Suprapubic skin (tissue), 4 donors: ENCODE results near the gene HNRNPA1. TPM values are rescaled to one million over a fixed set of nuclear protein-coding genes. Genes with fewer than 3 reads are reported as not detected.

ENCODE experiments used
- DNase-seq, 2 donors: peaks; one replicate each; pipeline ENCODE4 v3.0.0-alpha.2; 2019; ENCODE audit warnings: low spot score in 2 of 2
- H3K27ac ChIP-seq: fragments of 200-600 bp; sonication (generic); one replicate; pipeline ENCODE4 v1.5.1; 2019
- H3K27me3 ChIP-seq: fragments of 200-600 bp; sonication (generic); one replicate; pipeline ENCODE4 v1.5.1; 2019
- H3K36me3 ChIP-seq: fragments of 200-600 bp; sonication (generic); one replicate; pipeline ENCODE4 v1.5.1; 2019
- H3K4me1 ChIP-seq: fragments of 200-600 bp; sonication (generic); one replicate; pipeline ENCODE4 v1.5.1; 2019
- H3K4me3 ChIP-seq: fragments of 200-600 bp; sonication (generic); one replicate; pipeline ENCODE4 v1.5.1; 2019; ENCODE audit warnings: mild to moderate bottlenecking
- H3K9me3 ChIP-seq: fragments of 200-600 bp; sonication (generic); one replicate; pipeline ENCODE4 v1.5.1; 2019
- CTCF ChIP-seq, 2 donors: fragments of 200-600 bp in 1 of 2; fragments of 450-650 bp in 1 of 2; sonication (generic) in 1 of 2; IDR thresholded peaks; one replicate each; pipeline ENCODE4 v1.5.1; 2016 to 2019; ENCODE audit warnings: antibody characterized with exemption in 2 of 2, mild to moderate bottlenecking in 1 of 2, moderate library complexity in 1 of 2
- EP300 ChIP-seq: sonication (generic); formaldehyde crosslinking; IDR thresholded peaks from one replicate; pipeline ENCODE4 v1.6.1; 2017; ENCODE audit warnings: antibody characterized with exemption
- POLR2A ChIP-seq, 2 donors: fragments of 450-650 bp; IDR thresholded peaks; one replicate each; pipeline ENCODE4 v1.6.1; 2017; ENCODE audit warnings: antibody characterized with exemption in 2 of 2, mild to moderate bottlenecking in 2 of 2, moderate library complexity in 2 of 2
- POLR2AphosphoS5 ChIP-seq, 3 donors: sonication (generic); formaldehyde crosslinking; IDR thresholded peaks; one replicate each; pipeline ENCODE4 v1.6.1; 2017; ENCODE audit warnings: antibody characterized with exemption in 3 of 3
- WGBS: methylation state at CpG from one replicate; pipeline ENCODE4 v1.1.5; 2018; 5-methylcytosine and 5-hydroxymethylcytosine counted together
- total RNA-seq, 4 donors: library from RNA; depleted of rRNA; stranded (reverse); fragments of >200 nt; gene quantifications; one replicate each; pipeline ENCODE4 v1.1.0, GENCODE V29; 2016

HNRNPA1 gene
- total RNA-seq, 4 donors from 2014 or later = 331 to 613 (median 394) TPM

GRCh38 chr12:54287261-54288157 is 7.0 kb downstream of the HNRNPA1 start:
- H3K9me3 ChIP-seq = no peaks in the 10 kb centered on the region
- no peak overlapping the region for H3K4me3 ChIP-seq
- no peak for DNase-seq
- WGBS = 79% methylated on average over 8 of the region's 8 CpGs
- peaks cover 53% of the 10 kb centered on the region for H3K36me3 ChIP-seq
- H3K27me3 ChIP-seq = no peaks in the 10 kb centered on the region
- no peak overlapping the region for H3K27ac ChIP-seq
- H3K4me1 ChIP-seq = peaks cover 50% of the 10 kb centered on the region
- TF ChIP-seq EP300 = no peak
- TF ChIP-seq CTCF (IDR thresholded peaks at IDR 0.05) = no peak

- Histone ChIP-seq H3K36me3 (peaks cover 9% of the 10 kb centered on the region), H3K27ac (no peak overlapping the region), H3K27me3 (no peaks in the 10 kb centered on the region), H3K9me3 (no peaks in the 10 kb centered on the region), H3K4me3 (no peak overlapping the region), H3K4me1 (peaks cover 8% of the 10 kb centered on the region)
- no peak for DNase-seq
- 91% methylated on average over 15 of the region's 30 CpGs for WGBS
- TF ChIP-seq CTCF (IDR thresholded peaks at IDR 0.05) (no peak), POLR2A (IDR thresholded peaks at IDR 0.05) (no peak), EP300 (no peak), POLR2AphosphoS5 (IDR thresholded peaks at IDR 0.05) (no peak)
Measured at GRCh38 chr12:54292083-54292930, 11.8 kb downstream of the HNRNPA1 start.

- TF ChIP-seq EP300 (no peak), POLR2AphosphoS5 (IDR thresholded peaks at IDR 0.05) (no peak), CTCF (IDR thresholded peaks at IDR 0.05) (no peak), POLR2A (IDR thresholded peaks at IDR 0.05) (no peak)
- no peaks in the 10 kb centered on the region for H3K9me3 ChIP-seq
- 100% methylated on average over 1 of the region's 7 CpGs for WGBS
- no peak for DNase-seq
- peaks cover 5% of the 10 kb centered on the region for H3K4me1 ChIP-seq
- H3K4me3 ChIP-seq = no peak overlapping the region
- no peak overlapping the region for H3K27ac ChIP-seq
- peaks cover 3% of the 10 kb centered on the region for H3K36me3 ChIP-seq
- H3K27me3 ChIP-seq = no peaks in the 10 kb centered on the region
Measured at GRCh38 chr12:54292931-54293241, 12.4 kb downstream of the HNRNPA1 start.

GRCh38 chr12:54294152-54294952 is 13.8 kb downstream of the HNRNPA1 start:
- TF ChIP-seq EP300 = no peak
- TF ChIP-seq CTCF (IDR thresholded peaks at IDR 0.05) = peak; percentile 58 to 64
- no peak for TF ChIP-seq POLR2A (IDR thresholded peaks at IDR 0.05)
- peaks cover 2% of the 10 kb centered on the region for H3K27me3 ChIP-seq
- no peak overlapping the region for H3K27ac ChIP-seq
- no peak overlapping the region for H3K4me3 ChIP-seq
- DNase-seq = no peak
- H3K36me3 ChIP-seq = no peaks in the 10 kb centered on the region
- no peaks in the 10 kb centered on the region for H3K4me1 ChIP-seq
- no peaks in the 10 kb centered on the region for H3K9me3 ChIP-seq
- 80% methylated on average over 9 of the region's 9 CpGs for WGBS
